ENCODE results near the gene NCAN. TPM values are rescaled to one million over a fixed set of nuclear protein-coding genes. Genes with fewer than 3 reads are reported as not detected.

Gene NCAN
- total and polyA plus RNA-seq, 9 of the 15 experiments (the other 6 are each of a cell fraction or from before 2014, with no cell fraction given): 0.04 TPM; not detected in 8

DNA sequence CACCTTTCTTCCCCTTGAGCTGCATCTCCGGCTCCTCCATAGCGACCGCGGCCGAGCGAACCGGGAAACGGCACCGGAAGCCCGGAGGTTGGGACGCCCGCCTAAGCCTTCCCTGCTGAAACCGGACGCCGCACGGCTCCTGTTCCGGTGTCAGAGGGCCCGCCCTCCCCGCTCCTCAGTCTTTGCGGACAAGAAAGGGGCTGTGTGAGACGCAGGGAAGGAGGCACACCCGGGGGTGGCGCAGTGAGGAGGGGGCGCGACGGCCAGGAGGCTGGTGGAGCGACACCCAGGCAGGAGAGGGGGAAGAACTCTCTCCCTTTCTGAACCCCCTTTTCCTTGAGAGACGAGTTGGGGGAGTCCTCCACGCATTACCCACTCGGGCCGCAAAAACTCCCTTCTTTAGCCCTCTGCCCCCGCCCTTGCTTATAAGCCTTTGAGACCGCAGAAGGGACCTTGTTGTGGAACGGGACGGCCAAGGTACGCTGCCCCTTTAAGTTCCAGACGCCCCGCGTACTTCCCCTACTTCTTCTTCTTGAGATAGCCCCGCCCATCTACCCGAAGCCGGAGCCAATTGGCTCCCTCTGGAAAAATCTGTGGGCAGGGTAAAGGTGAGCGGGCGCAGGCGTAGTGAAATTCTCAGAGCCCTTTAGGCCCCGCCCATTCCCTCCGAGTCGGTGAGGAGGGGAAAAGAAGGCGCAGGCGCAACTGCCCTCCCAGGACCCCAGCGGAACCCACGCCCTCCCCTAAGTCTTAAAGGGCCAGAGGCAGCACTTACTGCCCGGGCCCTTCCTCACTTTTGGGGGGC lies 19.5 kb upstream of the NCAN start, which contains the start of the genes BORCS8 and RFXANK (continued):
- TF ChIP-seq, protein P1, sequence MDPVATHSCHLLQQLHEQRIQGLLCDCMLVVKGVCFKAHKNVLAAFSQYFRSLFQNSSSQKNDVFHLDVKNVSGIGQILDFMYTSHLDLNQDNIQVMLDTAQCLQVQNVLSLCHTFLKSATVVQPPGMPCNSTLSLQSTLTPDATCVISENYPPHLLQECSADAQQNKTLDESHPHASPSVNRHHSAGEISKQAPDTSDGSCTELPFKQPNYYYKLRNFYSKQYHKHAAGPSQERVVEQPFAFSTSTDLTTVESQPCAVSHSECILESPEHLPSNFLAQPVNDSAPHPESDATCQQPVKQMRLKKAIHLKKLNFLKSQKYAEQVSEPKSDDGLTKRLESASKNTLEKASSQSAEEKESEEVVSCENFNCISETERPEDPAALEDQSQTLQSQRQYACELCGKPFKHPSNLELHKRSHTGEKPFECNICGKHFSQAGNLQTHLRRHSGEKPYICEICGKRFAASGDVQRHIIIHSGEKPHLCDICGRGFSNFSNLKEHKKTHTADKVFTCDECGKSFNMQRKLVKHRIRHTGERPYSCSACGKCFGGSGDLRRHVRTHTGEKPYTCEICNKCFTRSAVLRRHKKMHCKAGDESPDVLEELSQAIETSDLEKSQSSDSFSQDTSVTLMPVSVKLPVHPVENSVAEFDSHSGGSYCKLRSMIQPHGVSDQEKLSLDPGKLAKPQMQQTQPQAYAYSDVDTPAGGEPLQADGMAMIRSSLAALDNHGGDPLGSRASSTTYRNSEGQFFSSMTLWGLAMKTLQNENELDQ (CRISPR knock-in tag; IDR thresholded peaks at IDR 0.05; ENCODE audit: borderline replicate concordance): peak; percentile 32; the same call in 1 of the 2 replicates
- TF ChIP-seq CBFB (CRISPR knock-in tag; IDR thresholded peaks at IDR 0.05) (peak; percentile 52; the same call in 1 of the 2 replicates), PHB (CRISPR knock-in tag; IDR thresholded peaks at IDR 0.05) (no peak), PRPF4 (IDR thresholded peaks at IDR 0.05; ENCODE audit: insufficient read depth, low read depth, low read length, poor library complexity, severe bottlenecking) (no peak), NFYB (IDR thresholded peaks at IDR 0.05; ENCODE audit: extremely low read depth, insufficient read length) (peak; percentile 70), KDM4B (IDR thresholded peaks at IDR 0.05; ENCODE audit: borderline replicate concordance in 2 of 2, low read depth in 1 of 2) (peak in 1 of 2 experiments; percentile 88; a peak in 1 of 4 replicates), CEBPG (CRISPR knock-in tag; IDR thresholded peaks at IDR 0.05) (peak; percentile 35; the same call in 1 of the 2 replicates), CEBPG (tag; conservative IDR thresholded peaks at IDR 0.05 in 1 of 2, IDR thresholded peaks at IDR 0.05 in 1 of 2) (no peak), BRD4 (IDR thresholded peaks at IDR 0.05) (peak; percentile 82; the same call in 1 of the 2 replicates), ZC3H11A (IDR thresholded peaks at IDR 0.05; ENCODE audit: low read depth, low read length) (peak; percentile 36; the same call in 1 of the 2 replicates), GATAD2B (IDR thresholded peaks at IDR 0.05; ENCODE audit: borderline replicate concordance) (no peak; the same call in 1 of the 2 replicates), DPF2 (IDR thresholded peaks at IDR 0.05) (peak; percentile 55; the same call in 1 of the 2 replicates), ATF7 (IDR thresholded peaks at IDR 0.05) (peak; percentile 76; the same call in 1 of the 2 replicates), ZNF830 (CRISPR knock-in tag; IDR thresholded peaks at IDR 0.05) (no peak)
- TF ChIP-seq, protein P2, sequence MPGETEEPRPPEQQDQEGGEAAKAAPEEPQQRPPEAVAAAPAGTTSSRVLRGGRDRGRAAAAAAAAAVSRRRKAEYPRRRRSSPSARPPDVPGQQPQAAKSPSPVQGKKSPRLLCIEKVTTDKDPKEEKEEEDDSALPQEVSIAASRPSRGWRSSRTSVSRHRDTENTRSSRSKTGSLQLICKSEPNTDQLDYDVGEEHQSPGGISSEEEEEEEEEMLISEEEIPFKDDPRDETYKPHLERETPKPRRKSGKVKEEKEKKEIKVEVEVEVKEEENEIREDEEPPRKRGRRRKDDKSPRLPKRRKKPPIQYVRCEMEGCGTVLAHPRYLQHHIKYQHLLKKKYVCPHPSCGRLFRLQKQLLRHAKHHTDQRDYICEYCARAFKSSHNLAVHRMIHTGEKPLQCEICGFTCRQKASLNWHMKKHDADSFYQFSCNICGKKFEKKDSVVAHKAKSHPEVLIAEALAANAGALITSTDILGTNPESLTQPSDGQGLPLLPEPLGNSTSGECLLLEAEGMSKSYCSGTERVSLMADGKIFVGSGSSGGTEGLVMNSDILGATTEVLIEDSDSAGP (CRISPR knock-in tag; IDR thresholded peaks at IDR 0.05): peak; percentile 96
- TF ChIP-seq, protein P3, sequence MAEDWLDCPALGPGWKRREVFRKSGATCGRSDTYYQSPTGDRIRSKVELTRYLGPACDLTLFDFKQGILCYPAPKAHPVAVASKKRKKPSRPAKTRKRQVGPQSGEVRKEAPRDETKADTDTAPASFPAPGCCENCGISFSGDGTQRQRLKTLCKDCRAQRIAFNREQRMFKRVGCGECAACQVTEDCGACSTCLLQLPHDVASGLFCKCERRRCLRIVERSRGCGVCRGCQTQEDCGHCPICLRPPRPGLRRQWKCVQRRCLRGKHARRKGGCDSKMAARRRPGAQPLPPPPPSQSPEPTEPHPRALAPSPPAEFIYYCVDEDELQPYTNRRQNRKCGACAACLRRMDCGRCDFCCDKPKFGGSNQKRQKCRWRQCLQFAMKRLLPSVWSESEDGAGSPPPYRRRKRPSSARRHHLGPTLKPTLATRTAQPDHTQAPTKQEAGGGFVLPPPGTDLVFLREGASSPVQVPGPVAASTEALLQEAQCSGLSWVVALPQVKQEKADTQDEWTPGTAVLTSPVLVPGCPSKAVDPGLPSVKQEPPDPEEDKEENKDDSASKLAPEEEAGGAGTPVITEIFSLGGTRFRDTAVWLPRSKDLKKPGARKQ (CRISPR knock-in tag; IDR thresholded peaks at IDR 0.05): no peak
- TF ChIP-seq, protein P4, sequence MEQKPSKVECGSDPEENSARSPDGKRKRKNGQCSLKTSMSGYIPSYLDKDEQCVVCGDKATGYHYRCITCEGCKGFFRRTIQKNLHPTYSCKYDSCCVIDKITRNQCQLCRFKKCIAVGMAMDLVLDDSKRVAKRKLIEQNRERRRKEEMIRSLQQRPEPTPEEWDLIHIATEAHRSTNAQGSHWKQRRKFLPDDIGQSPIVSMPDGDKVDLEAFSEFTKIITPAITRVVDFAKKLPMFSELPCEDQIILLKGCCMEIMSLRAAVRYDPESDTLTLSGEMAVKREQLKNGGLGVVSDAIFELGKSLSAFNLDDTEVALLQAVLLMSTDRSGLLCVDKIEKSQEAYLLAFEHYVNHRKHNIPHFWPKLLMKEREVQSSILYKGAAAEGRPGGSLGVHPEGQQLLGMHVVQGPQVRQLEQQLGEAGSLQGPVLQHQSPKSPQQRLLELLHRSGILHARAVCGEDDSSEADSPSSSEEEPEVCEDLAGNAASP (IDR thresholded peaks at IDR 0.05): no peak

Measured in K562 (cell line).